Endothelial cell of umbilical vein (primary cell): ENCODE measurements around the gene OR8G5. TPM values are rescaled to one million over a fixed set of nuclear protein-coding genes. Genes with fewer than 3 reads are reported as not detected.

Experiments used
- BruUV-seq: library from RNA; stranded (reverse); fragments of 400-500 nt; replicated peaks from 2 replicates; lab custom pipeline; 2021; lab: Mats Ljungman, UMichigan
- CTCF ChIA-PET: fragments of 300-600, 350-600 bp; sonication (Branson Sonifier 250); formaldehyde crosslinking; loops from one replicate; lab custom pipeline; 2021; ENCODE audit warnings: antibody characterized with exemption, inconsistent platforms; lab: Charles Lee
- POLR2A ChIA-PET: fragments of 300-600, 350-600 bp; sonication (Branson Sonifier 250); formaldehyde crosslinking; loops from one replicate; lab custom pipeline; 2021; ENCODE audit warnings: antibody characterized with exemption, inconsistent platforms; lab: Charles Lee
- DNase-seq: peaks from one replicate; pipeline ENCODE4 v3.0.0-alpha.2; 2011; ENCODE audit warnings: low read depth, low spot score
- FAIRE-seq: peaks from 2 replicates; lab custom pipeline; 2011; peaks lifted over from hg19 to GRCh38; lab: Jason Lieb, UNC
- H2AFZ ChIP-seq: 2 replicates; pipeline ENCODE4 v1.6.0; 2012; ENCODE audit warnings: low read depth, low read length, control low read depth, inconsistent platforms
- H3K27ac ChIP-seq: 2 replicates; pipeline ENCODE4 v1.5.1; 2011; ENCODE audit warnings: low read depth, mild to moderate bottlenecking, control low read depth, low read length, moderate library complexity; ENCODE audit not compliant: insufficient read depth
- H3K27me3 ChIP-seq, 2 experiments: 2 replicates each; pipeline versions ENCODE4 v1.6.0 to v1.6.1; 2011; ENCODE audit warnings: low read length in 2 of 2, mixed read lengths in 1 of 2; ENCODE audit not compliant: control insufficient read depth in 2 of 2, insufficient read depth in 2 of 2
- H3K36me3 ChIP-seq, 2 experiments: 2 replicates in 1 of 2; 3 replicates in 1 of 2; pipeline ENCODE4 v1.5.1; 2011; ENCODE audit warnings: low read length in 2 of 2, mild to moderate bottlenecking in 1 of 2, moderate library complexity in 1 of 2; ENCODE audit not compliant: control insufficient read depth in 2 of 2, insufficient read depth in 2 of 2; ENCODE audit errors: extremely low read depth in 1 of 2
- H3K4me1 ChIP-seq: 3 replicates; pipeline ENCODE4 v1.5.1; 2011; ENCODE audit warnings: mild to moderate bottlenecking, low read length; ENCODE audit not compliant: control insufficient read depth, insufficient read depth; ENCODE audit errors: extremely low read depth
- H3K4me2 ChIP-seq: 2 replicates; pipeline ENCODE4 v1.6.1; 2011; ENCODE audit warnings: low read length, control low read depth, mixed read lengths; ENCODE audit not compliant: insufficient read depth
- H3K4me3 ChIP-seq, 3 experiments: fragments of 200-600 bp in 1 of 3; sonication (generic), shearing (Covaris generic) in 1 of 3; replicated peaks in 1 of 3; 2 replicates each; pipeline ENCODE4 v1.5.1; 2011 to 2016; ENCODE audit warnings: control low read depth in 3 of 3, low read length in 3 of 3, mild to moderate bottlenecking in 2 of 3, inconsistent platforms in 1 of 3, low read depth in 1 of 3, moderate library complexity in 1 of 3; ENCODE audit not compliant: insufficient read depth in 1 of 3
- H3K79me2 ChIP-seq: 2 replicates; pipeline ENCODE4 v1.6.0; 2012; ENCODE audit warnings: low read length, inconsistent platforms; ENCODE audit not compliant: control insufficient read depth, insufficient read depth
- H3K9ac ChIP-seq: replicated peaks from 2 replicates; pipeline ENCODE3; 2011; ENCODE audit warnings: low read length, control low read depth; ENCODE audit not compliant: insufficient read depth; ENCODE audit errors: extremely low read depth
- H3K9me1 ChIP-seq: replicated peaks from 3 replicates; pipeline ENCODE4 v1.6.0; 2011; ENCODE audit warnings: mild to moderate bottlenecking, low read length; ENCODE audit not compliant: control insufficient read depth, insufficient read depth; ENCODE audit errors: extremely low read depth
- H3K9me3 ChIP-seq: replicated peaks from 2 replicates; pipeline ENCODE4 v1.5.1; 2012; ENCODE audit warnings: low read length, inconsistent platforms; ENCODE audit not compliant: control insufficient read depth, insufficient read depth
- H4K20me1 ChIP-seq: replicated peaks from 2 replicates; pipeline ENCODE3; 2011; ENCODE audit warnings: mild to moderate bottlenecking, low read length; ENCODE audit not compliant: control insufficient read depth, insufficient read depth; ENCODE audit errors: extremely low read depth
- CTCF ChIP-seq, 2 donors: IDR thresholded peaks; 1 replicate in 1 of 2; 2 replicates in 1 of 2; pipeline ENCODE4 v1.5.1; 2011; ENCODE audit warnings: low read length in 2 of 2, mild to moderate bottlenecking in 2 of 2, moderate library complexity in 2 of 2, control low read depth in 1 of 2, inconsistent platforms in 1 of 2, low read depth in 1 of 2; ENCODE audit not compliant: insufficient read depth in 1 of 2; ENCODE audit errors: extremely low read depth in 1 of 2
- GATA2 ChIP-seq: IDR thresholded peaks from 2 replicates; pipeline ENCODE4 v1.7.0; 2011; ENCODE audit warnings: low read depth, mild to moderate bottlenecking, moderate library complexity, mixed read lengths, low read length; ENCODE audit not compliant: insufficient read length, insufficient read depth
- JUN ChIP-seq: IDR thresholded peaks from 2 replicates; pipeline ENCODE4 v1.6.1; 2011; ENCODE audit warnings: borderline replicate concordance, low read depth; ENCODE audit not compliant: insufficient read length, insufficient read depth
- MAX ChIP-seq: IDR thresholded peaks from 2 replicates; pipeline ENCODE4 v1.6.1; 2011; ENCODE audit not compliant: insufficient read depth, insufficient read length
- MYC ChIP-seq: IDR thresholded peaks from one replicate; pipeline ENCODE4 v1.6.1; 2011; ENCODE audit warnings: mild to moderate bottlenecking, low read depth, low read length
- POLR2A ChIP-seq: IDR thresholded peaks from 2 replicates; pipeline ENCODE4 v1.6.1; 2012; ENCODE audit warnings: low read depth, mild to moderate bottlenecking, control low read depth, low read length
- POLR2AphosphoS5 ChIP-seq: IDR thresholded peaks from 2 replicates; pipeline ENCODE4 v1.6.1; 2012; ENCODE audit warnings: low read depth, mild to moderate bottlenecking, control low read depth, low read length, moderate library complexity; ENCODE audit not compliant: insufficient read depth
- dilution Hi-C: fragments of 300-500 bp; cut with MboI; formaldehyde crosslinking; loops from one replicate; pipeline ENCODE4 v1.15.0; 2019; ENCODE audit warnings: low sequenced_read_pairs; ENCODE audit not compliant: extremely low pct_ligation_motif_present
- intact Hi-C: fragments of 100-400 bp; cut with micrococcal nuclease; formaldehyde crosslinking; loops from one replicate; pipeline ENCODE4 v1.10.0; 2022
- polyA plus RNA-seq, 4 experiments: library from polyadenylated mRNA; depleted of rRNA in 3 of 4; stranded (reverse) in 3 of 4; unstranded in 1 of 4; fragments of >200 nt; gene quantifications; 2 replicates each; pipeline versions ENCODE4 v1.2.1 to v1.2.3, GENCODE V29; 2011 to 2012; ENCODE audit warnings: missing spikeins in 1 of 4
- total RNA-seq: library from RNA; stranded (reverse); gene quantifications from 2 replicates; pipeline ENCODE4 v1.2.3, GENCODE V29; 2021

Gene OR8G5
- total and polyA plus RNA-seq, 2 donors (not counting 3 experiments of a cell fraction or from before 2014, with no cell fraction given), result not detected

GRCh38 chr11:124313131-124313530 is 57.0 kb downstream of the OR8G5 start:
- no peaks in the 10 kb centered on the region for H3K36me3 ChIP-seq
- dilution Hi-C loops (no loop called here), intact Hi-C loops (no loop called here)
- DNase-seq, result no peak
- H3K27me3 ChIP-seq, result peaks cover 0 to 3% of the 10 kb centered on the region in 2 experiments
- no peak for FAIRE-seq
- H2AFZ ChIP-seq, result no peak overlapping the region
- H3K9me1 ChIP-seq, result no peaks in the 10 kb centered on the region
- TF ChIP-seq MAX (no peak), GATA2 (no peak), POLR2AphosphoS5 (no peak), MYC (no peak), JUN (no peak), POLR2A (no peak), CTCF (IDR thresholded peaks at IDR 0.05; ENCODE audit: extremely low read depth in 1 of 2, insufficient read depth in 1 of 2, low read depth in 1 of 2, low read length in 2 of 2) (no peak)
- H3K27ac ChIP-seq, result no peak overlapping the region
- BruUV-seq, result no TSS peak
- peaks cover 6% of the 10 kb centered on the region for H3K4me1 ChIP-seq
- no peaks in the 10 kb centered on the region for H3K9me3 ChIP-seq
- H3K4me2 ChIP-seq, result no peak overlapping the region
- H3K4me3 ChIP-seq, result no peak overlapping the region
- H3K9ac ChIP-seq, result no peak overlapping the region
- no peaks in the 10 kb centered on the region for H4K20me1 ChIP-seq
- H3K79me2 ChIP-seq, result no peaks in the 10 kb centered on the region
- ChIA-PET CTCF (no interaction called here), POLR2A (no interaction called here)
